BLaER1 (cell line): ENCODE results near the gene TRIM44.

Experiments used
- H3K27ac ChIP-seq: shearing (Covaris generic); formaldehyde crosslinking; 2 replicates; pipeline ENCODE4 v1.8.1; 2022
- H3K27me3 ChIP-seq: shearing (Covaris generic); formaldehyde crosslinking; 2 replicates; pipeline ENCODE4 v1.8.1; 2022
- H3K36me3 ChIP-seq: shearing (Covaris generic); formaldehyde crosslinking; 2 replicates; pipeline ENCODE4 v1.8.1; 2022
- H3K4me1 ChIP-seq: shearing (Covaris generic); formaldehyde crosslinking; 2 replicates; pipeline ENCODE4 v1.8.1; 2022
- H3K4me2 ChIP-seq: shearing (Covaris generic); formaldehyde crosslinking; 2 replicates; pipeline ENCODE4 v1.8.1; 2022
- H3K4me3 ChIP-seq: shearing (Covaris generic); formaldehyde crosslinking; 2 replicates; pipeline ENCODE4 v1.8.1; 2022
- H3K9ac ChIP-seq: shearing (Covaris generic); formaldehyde crosslinking; 2 replicates; pipeline ENCODE4 v1.8.1; 2022
- H3K9me3 ChIP-seq: shearing (Covaris generic); formaldehyde crosslinking; 2 replicates; pipeline ENCODE4 v1.8.1; 2022
- H4K20me1 ChIP-seq: shearing (Covaris generic); formaldehyde crosslinking; 2 replicates; pipeline ENCODE4 v1.8.1; 2022
- Cebpa-rat ChIP-seq: shearing (Covaris generic); IDR thresholded peaks from 2 replicates; pipeline ENCODE4 v1.8.1; 2022

TRIM44 gene

DNA sequence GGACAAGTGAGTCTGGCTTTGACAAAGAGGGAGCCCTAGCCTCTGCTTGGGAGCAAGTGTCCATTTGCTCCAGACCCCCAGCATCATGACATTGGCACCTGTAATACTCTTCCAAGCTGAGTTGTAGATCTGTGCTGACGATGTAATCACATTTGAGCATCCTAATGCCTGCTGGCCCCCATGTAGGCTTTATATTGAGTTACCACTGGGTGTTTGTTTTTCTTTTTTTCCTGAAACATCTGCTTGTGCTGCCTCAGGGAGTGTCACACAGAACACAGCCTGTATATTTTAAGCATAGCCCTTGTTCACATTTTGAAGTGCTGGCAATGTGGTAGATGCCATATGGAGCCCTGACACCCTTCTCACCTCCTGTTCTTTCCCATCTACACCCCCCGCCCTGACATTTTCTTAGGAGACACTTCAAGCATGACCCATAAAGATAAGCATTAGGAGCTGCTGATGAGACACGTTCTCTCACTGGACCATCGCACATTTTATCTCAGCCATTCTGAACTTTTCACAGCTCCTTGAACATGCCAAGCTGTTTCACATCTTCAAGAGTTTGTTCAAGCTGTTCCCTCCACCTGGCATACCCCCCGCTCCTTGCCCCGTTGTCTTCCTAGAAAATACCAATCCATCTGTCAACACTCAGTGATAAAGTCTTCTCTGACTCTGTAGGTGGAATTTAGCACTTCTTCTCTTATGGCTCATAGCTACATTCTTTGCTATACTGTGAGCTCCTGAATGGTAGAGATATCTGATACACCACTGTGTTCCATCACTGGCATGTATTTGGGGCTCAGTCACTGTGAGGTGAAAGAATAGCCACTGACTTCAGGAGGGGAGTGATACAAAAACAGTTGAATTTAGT lies 128.7 kb downstream of the TRIM44 start:
- Histone ChIP-seq H3K4me3 (no peak overlapping the region), H3K4me2 (no peak overlapping the region), H3K9ac (no peak overlapping the region), H3K27me3 (no peaks in the 10 kb centered on the region), H3K4me1 (no peaks in the 10 kb centered on the region), H3K27ac (no peak overlapping the region), H3K36me3 (peaks cover 58% of the 10 kb centered on the region; the same call in 1 of the 2 replicates), H4K20me1 (peaks cover 79% of the 10 kb centered on the region; the same call in 1 of the 2 replicates), H3K9me3 (no peaks in the 10 kb centered on the region)
- TF ChIP-seq Cebpa-rat, result no peak

GRCh38 chr11:35792148-35792845 lies 129.7 kb downstream of the TRIM44 start:
- H3K9ac ChIP-seq, result no peak overlapping the region
- no peak overlapping the region for H3K27ac ChIP-seq
- no peaks in the 10 kb centered on the region for H3K9me3 ChIP-seq
- H4K20me1 ChIP-seq, result peaks cover 78% of the 10 kb centered on the region; the same call in 1 of the 2 replicates
- H3K36me3 ChIP-seq, result peaks cover 53% of the 10 kb centered on the region; the same call in 1 of the 2 replicates
- H3K4me3 ChIP-seq, result no peak overlapping the region
- no peak for TF ChIP-seq Cebpa-rat
- H3K4me2 ChIP-seq, result no peak overlapping the region
- no peaks in the 10 kb centered on the region for H3K27me3 ChIP-seq
- H3K4me1 ChIP-seq, result no peaks in the 10 kb centered on the region

- Histone ChIP-seq H3K27me3 (no peaks in the 10 kb centered on the region), H3K27ac (no peak overlapping the region), H3K36me3 (peaks cover 50% of the 10 kb centered on the region; the same call in 1 of the 2 replicates), H4K20me1 (peaks cover 79% of the 10 kb centered on the region; the same call in 1 of the 2 replicates), H3K9me3 (no peaks in the 10 kb centered on the region), H3K4me2 (no peak overlapping the region), H3K9ac (no peak overlapping the region), H3K4me1 (no peaks in the 10 kb centered on the region), H3K4me3 (no peak overlapping the region)
- no peak for TF ChIP-seq Cebpa-rat
Measured at GRCh38 chr11:35792846-35793192, 130.2 kb downstream of the TRIM44 start.

DNA sequence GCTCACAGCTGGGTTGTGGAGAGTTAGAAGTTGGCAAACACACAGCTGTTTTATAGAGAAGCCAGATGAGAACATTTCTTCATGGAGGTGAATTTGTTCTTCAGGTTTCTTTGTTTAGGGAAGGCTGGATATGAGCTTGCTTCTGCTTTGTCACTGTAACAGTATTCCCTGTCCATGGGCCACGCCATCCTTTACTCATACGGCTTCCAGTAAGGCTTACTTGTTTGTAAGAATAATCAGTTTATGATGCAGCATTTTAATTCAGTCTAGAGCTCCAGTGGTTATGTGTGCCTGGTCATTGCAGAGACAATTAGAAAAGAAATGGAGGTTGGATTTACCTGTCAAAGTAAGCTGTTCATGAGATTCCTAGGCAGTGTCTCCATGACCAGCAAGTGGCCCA lies 131.8 kb downstream of the TRIM44 start:
- Histone ChIP-seq H3K4me2 (no peak overlapping the region), H3K27me3 (no peaks in the 10 kb centered on the region), H3K4me1 (no peaks in the 10 kb centered on the region), H3K36me3 (peaks cover 45% of the 10 kb centered on the region), H3K9me3 (peaks cover under 1% of the 10 kb centered on the region; the same call in 1 of the 2 replicates), H3K9ac (no peak overlapping the region), H3K4me3 (no peak overlapping the region), H4K20me1 (peaks cover 70% of the 10 kb centered on the region; the same call in 1 of the 2 replicates), H3K27ac (no peak overlapping the region)
- no peak for TF ChIP-seq Cebpa-rat

- H3K27ac ChIP-seq, result no peak overlapping the region
- H3K9ac ChIP-seq, result no peak overlapping the region
- no peaks in the 10 kb centered on the region for H3K27me3 ChIP-seq
- H3K4me1 ChIP-seq, result no peaks in the 10 kb centered on the region
- H3K4me2 ChIP-seq, result no peak overlapping the region
- H3K9me3 ChIP-seq, result peaks cover 6% of the 10 kb centered on the region; the same call in 1 of the 2 replicates
- H3K36me3 ChIP-seq, result peaks cover 50% of the 10 kb centered on the region
- TF ChIP-seq Cebpa-rat, result no peak
- H3K4me3 ChIP-seq, result no peak overlapping the region
- peaks cover 64% of the 10 kb centered on the region; the same call in 1 of the 2 replicates for H4K20me1 ChIP-seq
Measured at GRCh38 chr11:35794850-35795249, 132.3 kb downstream of the TRIM44 start.

- Histone ChIP-seq H4K20me1 (peaks cover 59% of the 10 kb centered on the region; the same call in 1 of the 2 replicates), H3K27me3 (no peaks in the 10 kb centered on the region), H3K4me2 (no peak overlapping the region), H3K9ac (no peak overlapping the region), H3K27ac (no peak overlapping the region), H3K9me3 (peaks cover 11% of the 10 kb centered on the region; the same call in 1 of the 2 replicates), H3K4me1 (peaks cover 9% of the 10 kb centered on the region; the same call in 1 of the 2 replicates), H3K36me3 (peaks cover 45% of the 10 kb centered on the region), H3K4me3 (no peak overlapping the region)
- TF ChIP-seq Cebpa-rat, result no peak
Measured at GRCh38 chr11:35796562-35796961, 134.0 kb downstream of the TRIM44 start.

DNA sequence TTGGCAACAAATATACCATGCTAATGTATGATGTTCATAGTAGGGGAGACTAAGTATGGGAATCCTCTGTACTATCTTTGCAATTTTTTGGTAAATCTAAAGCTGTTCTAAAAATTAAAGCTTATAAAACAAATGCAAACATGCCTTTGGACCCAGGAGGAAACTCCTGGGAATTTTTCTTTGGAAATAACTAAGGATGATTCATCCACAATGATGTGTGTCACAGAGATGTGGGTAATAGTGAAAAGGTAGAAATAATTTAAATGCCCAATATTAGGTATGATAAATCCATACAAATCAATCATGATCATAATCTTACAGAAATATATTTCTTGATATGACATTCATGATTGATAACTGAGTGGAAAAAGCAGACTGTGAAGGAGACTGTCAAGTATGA lies 135.8 kb downstream of the TRIM44 start:
- Histone ChIP-seq H3K27ac (no peak overlapping the region), H3K27me3 (no peaks in the 10 kb centered on the region), H3K9me3 (peaks cover 11% of the 10 kb centered on the region; the same call in 1 of the 2 replicates), H3K4me1 (peaks cover 9% of the 10 kb centered on the region; the same call in 1 of the 2 replicates), H4K20me1 (peaks cover 60% of the 10 kb centered on the region; the same call in 1 of the 2 replicates), H3K36me3 (peaks cover 34% of the 10 kb centered on the region), H3K9ac (no peak overlapping the region), H3K4me3 (no peak overlapping the region), H3K4me2 (no peak overlapping the region)
- TF ChIP-seq Cebpa-rat, result no peak

DNA sequence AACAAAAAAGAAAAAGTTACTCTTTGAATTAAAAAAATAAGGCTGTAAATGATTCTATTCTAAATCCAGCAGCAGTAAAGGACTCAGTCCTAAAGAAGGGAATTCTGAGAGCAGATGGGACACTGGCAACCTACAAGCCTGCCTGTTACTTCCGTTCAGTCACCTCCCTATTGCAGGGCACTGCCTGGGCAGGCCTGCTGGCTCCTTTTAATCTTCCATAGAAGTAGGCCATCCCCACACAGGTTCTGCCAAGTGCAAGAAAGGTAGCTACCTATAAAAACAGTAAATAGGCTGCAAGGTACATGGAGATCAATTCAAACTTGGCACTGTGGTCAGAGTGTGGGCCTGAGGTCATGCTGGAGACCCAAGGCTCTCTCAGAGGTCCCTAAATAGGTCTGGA lies 136.4 kb downstream of the TRIM44 start:
- Histone ChIP-seq H4K20me1 (peaks cover 55% of the 10 kb centered on the region; the same call in 1 of the 2 replicates), H3K9me3 (peaks cover 11% of the 10 kb centered on the region; the same call in 1 of the 2 replicates), H3K4me1 (peaks cover 9% of the 10 kb centered on the region; the same call in 1 of the 2 replicates), H3K4me3 (no peak overlapping the region), H3K27ac (no peak overlapping the region), H3K9ac (no peak overlapping the region), H3K27me3 (no peaks in the 10 kb centered on the region), H3K36me3 (peaks cover 31% of the 10 kb centered on the region), H3K4me2 (no peak overlapping the region)
- no peak for TF ChIP-seq Cebpa-rat

DNA sequence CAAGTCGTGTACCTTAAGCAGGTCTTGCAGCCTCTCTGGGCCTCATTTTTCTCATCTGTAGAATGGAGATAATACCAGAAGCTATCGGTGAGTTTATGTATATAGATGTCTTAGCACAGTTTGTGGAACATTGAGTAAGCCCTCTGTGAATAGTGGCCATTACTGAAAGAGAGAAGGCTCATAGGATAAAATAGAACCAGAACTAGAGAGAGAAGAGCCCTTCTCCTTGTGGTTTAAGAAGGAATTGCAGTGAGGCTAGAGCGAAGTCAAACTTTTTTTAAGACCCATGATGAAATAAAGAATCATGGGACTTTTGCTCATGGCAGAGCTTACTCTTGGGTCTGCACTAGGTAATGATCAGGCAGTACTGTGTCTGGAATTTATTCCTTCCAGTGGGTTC lies 137.1 kb downstream of the TRIM44 start:
- H3K4me1 ChIP-seq, result peaks cover 9% of the 10 kb centered on the region; the same call in 1 of the 2 replicates
- H3K36me3 ChIP-seq, result peaks cover 28% of the 10 kb centered on the region
- no peak overlapping the region for H3K4me2 ChIP-seq
- H3K4me3 ChIP-seq, result no peak overlapping the region
- peaks cover 48% of the 10 kb centered on the region; the same call in 1 of the 2 replicates for H4K20me1 ChIP-seq
- peaks cover 11% of the 10 kb centered on the region; the same call in 1 of the 2 replicates for H3K9me3 ChIP-seq
- H3K27ac ChIP-seq, result no peak overlapping the region
- H3K27me3 ChIP-seq, result no peaks in the 10 kb centered on the region
- TF ChIP-seq Cebpa-rat, result no peak
- no peak overlapping the region for H3K9ac ChIP-seq
